Kidney epithelial cell (primary cell): ENCODE data around the gene ENPP6. TPM values are rescaled to one million over a fixed set of nuclear protein-coding genes. Genes with fewer than 3 reads are reported as not detected.

Source experiments
- DNase-seq: peaks from one replicate; pipeline ENCODE4 v3.0.0-alpha.2; 2010; ENCODE audit warnings: low read depth
- H3K27me3 ChIP-seq: 2 replicates; pipeline ENCODE4 v1.6.0; 2011; ENCODE audit warnings: low read length; ENCODE audit not compliant: control insufficient read depth, insufficient read depth
- H3K36me3 ChIP-seq: 2 replicates; pipeline ENCODE4 v1.5.1; 2011; ENCODE audit warnings: low read length; ENCODE audit not compliant: control insufficient read depth, insufficient read depth
- H3K4me3 ChIP-seq: 2 replicates; pipeline ENCODE4 v1.5.1; 2011; ENCODE audit warnings: low read depth, mild to moderate bottlenecking, control low read depth, low read length
- CTCF ChIP-seq: IDR thresholded peaks from 2 replicates; pipeline ENCODE4 v1.5.1; 2011; ENCODE audit warnings: mild to moderate bottlenecking, moderate library complexity, low read length, control low read depth, inconsistent platforms; ENCODE audit not compliant: insufficient read depth, poor library complexity, severe bottlenecking
- total RNA-seq: library from RNA; depleted of rRNA; stranded (reverse); fragments of >200 nt; gene quantifications from 2 replicates; pipeline ENCODE4 v1.2.3, GENCODE V29; 2015

ENPP6 gene
- total RNA-seq, 1 donor from 2014 or later = 0.04 TPM

- TF ChIP-seq CTCF = peak; percentile 56
- no peak for DNase-seq
Measured at GRCh38 chr4:184163813-184164212, 53.9 kb downstream of the ENPP6 start.

GRCh38 chr4:184162596-184162995 is 55.1 kb downstream of the ENPP6 start:
- TF ChIP-seq CTCF = no peak
- H3K27me3 ChIP-seq = peaks cover 3% of the 10 kb centered on the region
- no peaks in the 10 kb centered on the region for H3K36me3 ChIP-seq
- DNase-seq = no peak
- H3K4me3 ChIP-seq = no peak overlapping the region

More at GRCh38 chr4:184163813-184164212, 53.9 kb downstream of the ENPP6 start:
- Histone ChIP-seq H3K4me3 (no peak overlapping the region), H3K27me3 (peaks cover 7% of the 10 kb centered on the region), H3K36me3 (no peaks in the 10 kb centered on the region)

GRCh38 chr4:184157322-184157721 is 60.4 kb downstream of the ENPP6 start:
- Histone ChIP-seq H3K4me3 (no peak overlapping the region), H3K27me3 (no peaks in the 10 kb centered on the region), H3K36me3 (no peaks in the 10 kb centered on the region)
- DNase-seq = no peak
- no peak for TF ChIP-seq CTCF

GRCh38 chr4:184156163-184156920 is 61.3 kb downstream of the ENPP6 start:
- TF ChIP-seq CTCF = no peak
- Histone ChIP-seq H3K36me3 (no peaks in the 10 kb centered on the region), H3K27me3 (no peaks in the 10 kb centered on the region), H3K4me3 (no peak overlapping the region)
- DNase-seq = no peak

- no peaks in the 10 kb centered on the region for H3K36me3 ChIP-seq
- H3K4me3 ChIP-seq = no peak overlapping the region
- DNase-seq = no peak
- H3K27me3 ChIP-seq = no peaks in the 10 kb centered on the region
- no peak for TF ChIP-seq CTCF
Measured at GRCh38 chr4:184154199-184154598, 63.5 kb downstream of the ENPP6 start.

GRCh38 chr4:184153781-184154180 is 63.9 kb downstream of the ENPP6 start:
- H3K27me3 ChIP-seq = no peaks in the 10 kb centered on the region
- H3K36me3 ChIP-seq = no peaks in the 10 kb centered on the region
- TF ChIP-seq CTCF = no peak
- no peak for DNase-seq
- H3K4me3 ChIP-seq = no peak overlapping the region
